NT2/D1 (cell line): ENCODE measurements around the gene PRICKLE1.

Source experiments
- SUZ12 ChIP-seq: IDR thresholded peaks from 2 replicates; pipeline ENCODE4 v1.6.1; 2011; ENCODE audit not compliant: insufficient read length, insufficient read depth; ENCODE audit errors: extremely low read depth
- ZNF274 ChIP-seq: IDR thresholded peaks from 2 replicates; pipeline ENCODE4 v1.6.1; 2011; ENCODE audit warnings: mild to moderate bottlenecking, low read depth, low read length

DNA sequence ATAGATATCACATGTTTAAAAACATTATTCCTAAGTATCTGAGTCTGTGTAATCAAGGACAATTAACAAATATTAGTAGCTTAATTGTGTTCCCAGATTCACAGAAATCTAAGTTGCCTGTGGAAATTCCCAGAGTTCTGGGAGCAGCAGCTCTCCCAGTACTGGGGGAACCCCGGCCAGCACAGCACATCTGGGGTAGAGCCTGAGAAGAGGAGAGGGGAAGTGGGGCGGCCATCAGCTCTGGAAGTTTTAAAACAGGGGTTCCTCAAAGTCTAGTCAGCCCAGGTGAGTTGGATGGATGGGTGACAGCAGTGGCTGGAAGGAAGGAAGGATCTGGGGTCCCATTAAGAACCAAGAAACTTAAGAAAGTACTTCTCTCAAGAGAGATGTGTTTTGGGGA, 24.6 kb downstream of the PRICKLE1 start:
- no peak for TF ChIP-seq SUZ12
- TF ChIP-seq ZNF274: no peak
